Esophagus muscularis mucosa (tissue), 4 donors: ENCODE data around the gene ONECUT3. TPM values are rescaled to one million over a fixed set of nuclear protein-coding genes. Genes with fewer than 3 reads are reported as not detected.
"Not testable (repeated sequence)": the region's sequence is repeated elsewhere in the genome, so short reads cannot be mapped to it uniquely, and the experiment has no call there.

Experiments
- DNase-seq: peaks from one replicate; pipeline ENCODE4 v3.0.0-alpha.2; 2017; ENCODE audit errors: extremely low spot score
- H3K27ac ChIP-seq, 4 donors: fragments of 200-600 bp; sonication (generic); replicated peaks in 1 of 4; 1 replicate in 3 of 4; 2 replicates in 1 of 4; pipeline ENCODE4 v1.5.1; 2016 to 2019; ENCODE audit warnings: mild to moderate bottlenecking in 1 of 4
- H3K27me3 ChIP-seq, 4 donors: fragments of 200-600 bp; sonication (generic); one replicate each; pipeline versions ENCODE4 v1.5.1 to v1.6.0; 2016 to 2019
- H3K36me3 ChIP-seq, 4 donors: fragments of 200-600 bp; sonication (generic); one replicate each; pipeline ENCODE4 v1.5.1; 2016 to 2019
- H3K4me1 ChIP-seq, 4 donors: fragments of 200-600 bp; sonication (generic); one replicate each; pipeline ENCODE4 v1.5.1; 2016 to 2019
- H3K4me3 ChIP-seq, 4 donors: fragments of 200-600 bp; sonication (generic); 1 replicate in 2 of 4; 2 replicates in 2 of 4; pipeline ENCODE4 v1.5.1; 2016 to 2019; ENCODE audit warnings: mild to moderate bottlenecking in 4 of 4, moderate library complexity in 1 of 4
- H3K9me3 ChIP-seq, 4 donors: fragments of 200-600 bp; sonication (generic); 1 replicate in 3 of 4; 2 replicates in 1 of 4; pipeline ENCODE4 v1.5.1; 2016 to 2019
- CTCF ChIP-seq, 3 experiments: fragments of 200-600 bp in 2 of 3; fragments of 450-650 bp in 1 of 3; sonication (generic) in 2 of 3; IDR thresholded peaks; one replicate each; pipeline ENCODE4 v1.5.1; 2017 to 2019; ENCODE audit warnings: antibody characterized with exemption in 3 of 3, mild to moderate bottlenecking in 2 of 3, moderate library complexity in 1 of 3
- EP300 ChIP-seq: sonication (generic); formaldehyde crosslinking; IDR thresholded peaks from one replicate; pipeline ENCODE4 v1.6.1; 2017; ENCODE audit warnings: antibody characterized with exemption
- POLR2A ChIP-seq: fragments of 450-650 bp; IDR thresholded peaks from one replicate; pipeline ENCODE4 v1.6.1; 2017; ENCODE audit warnings: antibody characterized with exemption, moderate library complexity, mild to moderate bottlenecking, low read depth
- POLR2AphosphoS5 ChIP-seq, 2 donors: sonication (generic); formaldehyde crosslinking; IDR thresholded peaks; one replicate each; pipeline ENCODE4 v1.6.1; 2017; ENCODE audit warnings: antibody characterized with exemption in 2 of 2
- WGBS: methylation state at CpG from one replicate; pipeline ENCODE4 v1.1.5; 2018; 5-methylcytosine and 5-hydroxymethylcytosine counted together
- intact Hi-C: fragments of 100-400 bp; cut with DNase I; formaldehyde crosslinking; loops from one replicate; pipeline ENCODE4 v1.15.1; 2023
- total RNA-seq, 4 donors: library from RNA; depleted of rRNA; stranded (reverse); fragments of >200 nt; gene quantifications; one replicate each; pipeline versions ENCODE4 v1.1.0 to v1.2.1, GENCODE V29; 2016

The ONECUT3 gene
- total RNA-seq, 4 donors from 2014 or later: not detected

GRCh38 chr19:1790054-1790792 lies 36.9 kb downstream of the ONECUT3 start:
- intact Hi-C loops: no loop called here

GRCh38 chr19:1791879-1792278 lies 38.6 kb downstream of the ONECUT3 start:
- WGBS: no CpG with 5 or more reads among the region's 14 CpGs
- Histone ChIP-seq H3K4me1 (peaks cover 4 to 24% (median 21%) of the 10 kb centered on the region in 4 donors), H3K9me3 (no peaks in the 10 kb centered on the region), H3K27ac (no peak overlapping the region), H3K4me3 (no peak overlapping the region), H3K36me3 (no peaks in the 10 kb centered on the region), H3K27me3 (peaks cover 0 to 86% (median 26%) of the 10 kb centered on the region in 4 donors)
- intact Hi-C loops: no loop called here
- DNase-seq: no peak
- no peak for TF ChIP-seq POLR2AphosphoS5 (IDR thresholded peaks at IDR 0.05)
- TF ChIP-seq POLR2A: no peak
- no peak for TF ChIP-seq EP300
- TF ChIP-seq CTCF (IDR thresholded peaks at IDR 0.05): no peak

More at GRCh38 chr19:1790054-1790792, 36.9 kb downstream of the ONECUT3 start:
- TF ChIP-seq EP300 (no peak), POLR2A (no peak), POLR2AphosphoS5 (IDR thresholded peaks at IDR 0.05) (no peak), CTCF (IDR thresholded peaks at IDR 0.05) (no peak)
- no peak for DNase-seq
- no peaks in the 10 kb centered on the region for H3K9me3 ChIP-seq
- no peaks in the 10 kb centered on the region for H3K36me3 ChIP-seq
- no peak overlapping the region for H3K27ac ChIP-seq
- 35% methylated on average over 2 of the region's 7 CpGs for WGBS
- H3K27me3 ChIP-seq: peaks cover 0 to 88% (median 15%) of the 10 kb centered on the region in 4 donors
- peak overlapping the region in 2 of 4 donors; percentile 13 to 22 for H3K4me3 ChIP-seq
- H3K4me1 ChIP-seq: peaks cover 0 to 15% (median 14%) of the 10 kb centered on the region in 4 donors

- Histone ChIP-seq H3K4me3 (no peak overlapping the region), H3K27me3 (peaks cover 0 to 66% (median 16%) of the 10 kb centered on the region in 4 donors), H3K36me3 (no peaks in the 10 kb centered on the region), H3K27ac (no peak overlapping the region), H3K9me3 (no peaks in the 10 kb centered on the region), H3K4me1 (peaks cover 4 to 13% (median 10%) of the 10 kb centered on the region in 4 donors)
- intact Hi-C loops: no loop called here
- TF ChIP-seq EP300 (no peak), CTCF (IDR thresholded peaks at IDR 0.05) (no peak), POLR2A (no peak), POLR2AphosphoS5 (IDR thresholded peaks at IDR 0.05) (no peak)
- DNase-seq: no peak
- 84% methylated on average over 17 of the region's 20 CpGs for WGBS
Observed at GRCh38 chr19:1794424-1795172, 41.3 kb downstream of the ONECUT3 start.

- no peak overlapping the region for H3K27ac ChIP-seq
- no peak for TF ChIP-seq POLR2A
- no peak for TF ChIP-seq CTCF (IDR thresholded peaks at IDR 0.05)
- no peak for TF ChIP-seq EP300
- TF ChIP-seq POLR2AphosphoS5 (IDR thresholded peaks at IDR 0.05): no peak
- H3K4me3 ChIP-seq: no peak overlapping the region
- no peak for DNase-seq
- H3K4me1 ChIP-seq: peaks cover 4 to 10% (median 7%) of the 10 kb centered on the region in 4 donors
- peaks cover 0 to 48% (median 12%) of the 10 kb centered on the region in 4 donors for H3K27me3 ChIP-seq
- no peaks in the 10 kb centered on the region for H3K36me3 ChIP-seq
- 62% methylated on average over 24 of the region's 52 CpGs for WGBS
- intact Hi-C loops: no loop called here
- no peaks in the 10 kb centered on the region for H3K9me3 ChIP-seq
Observed at GRCh38 chr19:1796395-1797142, 43.3 kb downstream of the ONECUT3 start.

GRCh38 chr19:1797313-1797712 lies 44.0 kb downstream of the ONECUT3 start:
- WGBS: 92% methylated on average over 7 of the region's 7 CpGs
- H3K27me3 ChIP-seq: peaks cover 0 to 42% (median 12%) of the 10 kb centered on the region in 4 donors
- H3K36me3 ChIP-seq, intact Hi-C loops, H3K4me3 ChIP-seq, DNase-seq, H3K27ac ChIP-seq, H3K9me3 ChIP-seq: not testable (repeated sequence)
- peaks cover 4 to 10% (median 7%) of the 10 kb centered on the region in 4 donors for H3K4me1 ChIP-seq
